LNCaP clone FGC (cell line): ENCODE measurements around the gene SLC49A3.
"Not testable (repeated sequence)": the region's sequence is repeated elsewhere in the genome, so short reads cannot be mapped to it uniquely, and the experiment has no call there.

Experiments used
- DNase-seq: peaks from one replicate; pipeline ENCODE4 v3.0.0-alpha.2; 2011; ENCODE audit warnings: low read depth
- H3K4me3 ChIP-seq: 2 replicates; pipeline ENCODE4 v1.5.1; 2011; ENCODE audit warnings: mild to moderate bottlenecking, low read depth, low read length, control low read depth
- TF ChIP-seq, protein P1 (sequence below): IDR thresholded peaks from 2 replicates; pipeline ENCODE4 v1.5.1; 2012; ENCODE audit warnings: mild to moderate bottlenecking; ENCODE audit not compliant: control insufficient read depth, insufficient read depth; ENCODE audit errors: extremely low read depth

The SLC49A3 gene

DNA sequence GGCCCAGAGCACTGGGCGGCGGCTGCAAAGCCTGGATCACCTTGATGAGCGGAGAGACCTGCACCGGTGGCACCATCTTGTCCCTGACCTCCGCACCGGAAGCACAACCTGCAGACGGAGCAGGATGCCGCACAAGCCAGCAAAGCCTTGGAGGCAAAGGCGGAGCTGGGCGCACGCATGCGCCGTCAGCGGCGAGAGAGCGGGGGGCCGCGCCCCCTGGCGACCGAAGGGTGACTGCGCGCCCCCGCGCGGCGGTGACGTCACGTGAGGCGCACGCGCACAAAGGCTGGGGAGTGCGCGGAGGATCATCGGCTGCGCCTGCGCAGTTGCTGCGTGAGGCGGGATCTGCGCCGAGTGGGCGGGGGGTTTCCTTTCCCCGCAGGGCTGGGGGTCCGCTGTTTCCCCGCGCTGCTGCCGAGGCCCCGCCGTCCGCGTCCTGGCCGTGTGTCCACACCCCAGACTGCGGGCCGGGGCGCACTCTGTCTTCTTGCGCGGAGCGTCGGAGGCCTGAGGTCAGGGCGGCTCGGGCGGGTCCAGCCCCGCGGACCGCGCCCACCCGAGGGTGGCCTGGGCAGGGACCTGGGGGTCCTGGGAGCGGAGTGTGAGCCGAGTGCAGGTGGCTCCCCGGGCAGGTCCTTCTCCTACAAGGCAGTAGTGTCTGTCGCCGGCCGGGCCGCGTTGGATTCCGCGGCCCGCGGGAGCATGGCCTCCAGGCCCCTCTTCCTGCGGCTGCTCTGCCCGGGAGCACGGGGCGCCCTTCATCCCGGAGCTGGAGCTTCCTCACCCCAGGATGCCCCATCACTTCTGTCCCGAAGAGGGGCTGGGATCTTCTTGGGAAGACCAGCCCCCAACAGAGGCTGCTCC lies 14.5 kb downstream of the SLC49A3 start, which contains the start of the genes ATP5ME and MYL5:
TSS of gene ATP5ME (minus strand) at position 105 of the 864 bp plus-strand sequence. CDS start at position 76, 29 bp downstream.
TSS of gene MYL5 (plus strand) at position 371 of the 864 bp plus-strand sequence. CDS start 3,485 bp downstream, outside the sequence.
- TF ChIP-seq, protein P1, sequence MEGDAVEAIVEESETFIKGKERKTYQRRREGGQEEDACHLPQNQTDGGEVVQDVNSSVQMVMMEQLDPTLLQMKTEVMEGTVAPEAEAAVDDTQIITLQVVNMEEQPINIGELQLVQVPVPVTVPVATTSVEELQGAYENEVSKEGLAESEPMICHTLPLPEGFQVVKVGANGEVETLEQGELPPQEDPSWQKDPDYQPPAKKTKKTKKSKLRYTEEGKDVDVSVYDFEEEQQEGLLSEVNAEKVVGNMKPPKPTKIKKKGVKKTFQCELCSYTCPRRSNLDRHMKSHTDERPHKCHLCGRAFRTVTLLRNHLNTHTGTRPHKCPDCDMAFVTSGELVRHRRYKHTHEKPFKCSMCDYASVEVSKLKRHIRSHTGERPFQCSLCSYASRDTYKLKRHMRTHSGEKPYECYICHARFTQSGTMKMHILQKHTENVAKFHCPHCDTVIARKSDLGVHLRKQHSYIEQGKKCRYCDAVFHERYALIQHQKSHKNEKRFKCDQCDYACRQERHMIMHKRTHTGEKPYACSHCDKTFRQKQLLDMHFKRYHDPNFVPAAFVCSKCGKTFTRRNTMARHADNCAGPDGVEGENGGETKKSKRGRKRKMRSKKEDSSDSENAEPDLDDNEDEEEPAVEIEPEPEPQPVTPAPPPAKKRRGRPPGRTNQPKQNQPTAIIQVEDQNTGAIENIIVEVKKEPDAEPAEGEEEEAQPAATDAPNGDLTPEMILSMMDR, result peak; percentile 99
- peak within 1 kb of the TSS; percentile 94 for H3K4me3 ChIP-seq
- peak; percentile 89 for DNase-seq

- TF ChIP-seq, protein P1, result no peak
Observed at GRCh38 chr4:673349-674091, 15.4 kb downstream of the SLC49A3 start.

GRCh38 chr4:671769-672168 lies 17.2 kb downstream of the SLC49A3 start:
- TF ChIP-seq, protein P1, result no peak
- no peak overlapping the region for H3K4me3 ChIP-seq
- DNase-seq, result no peak

More at GRCh38 chr4:673349-674091, 15.4 kb downstream of the SLC49A3 start:
- no peak for DNase-seq
- peak overlapping the region; percentile 94 for H3K4me3 ChIP-seq

DNA sequence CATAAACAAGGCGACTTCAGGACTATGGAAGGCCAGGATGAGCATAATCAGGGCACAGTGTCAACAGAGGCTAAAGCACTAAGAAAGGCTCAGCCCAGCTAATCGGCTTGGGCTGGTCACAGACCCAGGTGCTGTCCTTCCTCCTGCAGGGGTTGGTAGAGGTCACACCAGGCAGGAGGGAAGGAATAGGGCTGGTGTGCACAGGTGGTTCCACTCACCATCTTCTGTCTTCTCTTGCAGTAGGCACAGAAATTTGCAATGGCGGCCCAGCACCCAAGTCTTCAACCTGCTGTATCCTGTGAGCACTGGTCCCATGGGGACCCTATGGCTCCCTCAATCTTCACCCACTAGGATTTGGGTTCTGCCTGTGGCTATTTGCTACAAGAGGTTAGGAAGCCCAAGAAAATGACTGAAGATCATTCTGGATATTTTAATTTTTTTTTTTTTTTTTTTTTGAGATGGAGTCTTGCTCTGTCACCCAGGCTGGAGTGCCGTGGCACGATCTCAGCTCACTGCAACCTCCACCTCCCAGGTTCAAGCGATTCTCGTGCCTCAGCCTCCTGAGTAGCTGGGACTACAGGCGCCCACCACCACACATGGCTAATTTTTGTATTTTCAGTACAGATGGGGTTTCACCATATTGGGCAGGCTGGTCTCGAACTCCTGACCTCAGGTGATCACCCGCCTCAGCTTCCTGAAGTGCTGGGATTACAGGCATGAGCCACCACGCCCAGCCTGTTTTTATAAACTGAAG lies 19.0 kb downstream of the SLC49A3 start:
- not testable (repeated sequence) for H3K4me3 ChIP-seq, DNase-seq

GRCh38 chr4:668219-668618 lies 20.7 kb downstream of the SLC49A3 start:
- H3K4me3 ChIP-seq, DNase-seq: not testable (repeated sequence)

GRCh38 chr4:667545-667925 lies 21.4 kb downstream of the SLC49A3 start:
- no peak overlapping the region for H3K4me3 ChIP-seq
- TF ChIP-seq, protein P1, result no peak
- DNase-seq, result no peak

- TF ChIP-seq, protein P1, result no peak
- no peak overlapping the region for H3K4me3 ChIP-seq
Observed at GRCh38 chr4:666822-667544, 22.0 kb downstream of the SLC49A3 start.

More at GRCh38 chr4:666822-667544, 22.0 kb downstream of the SLC49A3 start:
- DNase-seq, result no peak
